Body of pancreas (tissue), 4 donors: ENCODE results near the gene F2R. TPM values are rescaled to one million over a fixed set of nuclear protein-coding genes. Genes with fewer than 3 reads are reported as not detected.
"Not testable (repeated sequence)": the region's sequence is repeated elsewhere in the genome, so short reads cannot be mapped to it uniquely, and the experiment has no call there.

Experiments used
- ATAC-seq: fragments of 150-250 bp; one replicate; pipeline ENCODE4 v1.9.1; 2016
- DNase-seq, 4 donors: peaks; one replicate each; pipeline ENCODE4 v3.0.0-alpha.2; 2019
- H3K27ac ChIP-seq, 4 donors: fragments of 200-600 bp; sonication (generic); 1 replicate in 3 of 4; 2 replicates in 1 of 4; pipeline versions ENCODE4 v1.5.1 to v1.6.1; 2016 to 2019; ENCODE audit warnings: mild to moderate bottlenecking in 1 of 4, mixed read lengths in 1 of 4, moderate library complexity in 1 of 4
- H3K27me3 ChIP-seq, 2 donors: fragments of 200-600 bp; sonication (generic); one replicate each; pipeline ENCODE4 v1.6.0; 2016; ENCODE audit warnings: mild to moderate bottlenecking in 1 of 2
- H3K36me3 ChIP-seq, 2 donors: fragments of 200-600 bp; sonication (generic); replicated peaks in 1 of 2; 2 replicates each; pipeline ENCODE4 v1.5.1; 2016; ENCODE audit warnings: low read depth in 2 of 2; ENCODE audit not compliant: insufficient read depth in 1 of 2
- H3K4me1 ChIP-seq: fragments of 200-600 bp; sonication (generic); one replicate; pipeline ENCODE4 v1.6.0; 2016
- H3K4me3 ChIP-seq, 2 donors: fragments of 200-600 bp; sonication (generic); 1 replicate in 1 of 2; 2 replicates in 1 of 2; pipeline ENCODE4 v1.5.1; 2016 to 2019
- H3K9me3 ChIP-seq, 3 donors: fragments of 200-600 bp; sonication (generic); 1 replicate in 2 of 3; 2 replicates in 1 of 3; pipeline ENCODE4 v1.5.1; 2016
- POLR2A ChIP-seq, 3 donors: fragments of 450-650 bp; IDR thresholded peaks; one replicate each; pipeline ENCODE4 v1.6.1; 2016; ENCODE audit warnings: antibody characterized with exemption in 3 of 3, mild to moderate bottlenecking in 2 of 3
- WGBS, 2 donors: methylation state at CpG; one replicate each; pipeline ENCODE4 v1.1.5; 2017; 5-methylcytosine and 5-hydroxymethylcytosine counted together
- intact Hi-C: fragments of 100-400 bp; cut with DNase I; formaldehyde crosslinking; loops from one replicate; pipeline ENCODE4 v1.15.1; 2023
- small RNA-seq: library from RNA; depleted of rRNA; stranded (forward); fragments of <200 nt; gene quantifications from one replicate; pipeline ENCODE3, GENCODE V24; 2016
- total RNA-seq, 2 donors: library from RNA; depleted of rRNA; stranded (reverse); fragments of >200 nt; gene quantifications; one replicate each; pipeline ENCODE4 v1.1.0, GENCODE V29; 2016
- TF ChIP-seq, protein P1 (sequence below), 7 experiments: fragments of 450-650 bp in 4 of 7; fragments of 200-600 bp in 3 of 7; sonication (generic) in 3 of 7; IDR thresholded peaks; one replicate each; pipeline ENCODE4 v1.5.1; 2016 to 2019; ENCODE audit warnings: antibody characterized with exemption in 7 of 7

The F2R gene
- total RNA-seq, 2 donors from 2014 or later, result 2.3 to 13.0 TPM

DNA sequence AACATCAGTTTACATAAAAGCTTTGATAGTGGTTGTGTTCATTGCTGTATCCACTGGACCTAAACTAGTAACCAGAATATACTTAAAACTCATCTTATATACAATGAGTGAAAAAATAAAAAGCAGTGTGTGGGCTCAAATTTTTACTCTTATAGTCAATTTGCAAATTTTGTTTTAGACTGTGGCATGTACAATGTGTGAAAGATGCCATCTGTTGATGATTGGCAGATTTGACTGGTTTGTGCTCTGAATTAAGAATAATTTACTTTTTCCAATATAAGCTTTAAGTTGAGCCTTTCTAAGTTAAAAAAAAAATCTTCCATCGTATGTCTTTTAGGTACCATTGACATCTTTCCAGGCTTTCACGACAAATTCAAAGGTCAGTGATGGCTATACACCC, 60.5 kb downstream of the F2R start:
- Histone ChIP-seq H3K36me3 (no peaks in the 10 kb centered on the region), H3K27me3 (no peaks in the 10 kb centered on the region), H3K9me3 (no peaks in the 10 kb centered on the region), H3K27ac (no peak overlapping the region), H3K4me3 (no peak overlapping the region), H3K4me1 (no peaks in the 10 kb centered on the region)
- intact Hi-C loops, result no loop called here
- no peak for TF ChIP-seq POLR2A (IDR thresholded peaks at IDR 0.05)
- TF ChIP-seq, protein P1, sequence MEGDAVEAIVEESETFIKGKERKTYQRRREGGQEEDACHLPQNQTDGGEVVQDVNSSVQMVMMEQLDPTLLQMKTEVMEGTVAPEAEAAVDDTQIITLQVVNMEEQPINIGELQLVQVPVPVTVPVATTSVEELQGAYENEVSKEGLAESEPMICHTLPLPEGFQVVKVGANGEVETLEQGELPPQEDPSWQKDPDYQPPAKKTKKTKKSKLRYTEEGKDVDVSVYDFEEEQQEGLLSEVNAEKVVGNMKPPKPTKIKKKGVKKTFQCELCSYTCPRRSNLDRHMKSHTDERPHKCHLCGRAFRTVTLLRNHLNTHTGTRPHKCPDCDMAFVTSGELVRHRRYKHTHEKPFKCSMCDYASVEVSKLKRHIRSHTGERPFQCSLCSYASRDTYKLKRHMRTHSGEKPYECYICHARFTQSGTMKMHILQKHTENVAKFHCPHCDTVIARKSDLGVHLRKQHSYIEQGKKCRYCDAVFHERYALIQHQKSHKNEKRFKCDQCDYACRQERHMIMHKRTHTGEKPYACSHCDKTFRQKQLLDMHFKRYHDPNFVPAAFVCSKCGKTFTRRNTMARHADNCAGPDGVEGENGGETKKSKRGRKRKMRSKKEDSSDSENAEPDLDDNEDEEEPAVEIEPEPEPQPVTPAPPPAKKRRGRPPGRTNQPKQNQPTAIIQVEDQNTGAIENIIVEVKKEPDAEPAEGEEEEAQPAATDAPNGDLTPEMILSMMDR (IDR thresholded peaks at IDR 0.05), result no peak
- no peak for DNase-seq
- no peak for ATAC-seq
- 56 to 62% methylated on average over 2 of the region's 2 CpGs for WGBS, 2 donors

DNA sequence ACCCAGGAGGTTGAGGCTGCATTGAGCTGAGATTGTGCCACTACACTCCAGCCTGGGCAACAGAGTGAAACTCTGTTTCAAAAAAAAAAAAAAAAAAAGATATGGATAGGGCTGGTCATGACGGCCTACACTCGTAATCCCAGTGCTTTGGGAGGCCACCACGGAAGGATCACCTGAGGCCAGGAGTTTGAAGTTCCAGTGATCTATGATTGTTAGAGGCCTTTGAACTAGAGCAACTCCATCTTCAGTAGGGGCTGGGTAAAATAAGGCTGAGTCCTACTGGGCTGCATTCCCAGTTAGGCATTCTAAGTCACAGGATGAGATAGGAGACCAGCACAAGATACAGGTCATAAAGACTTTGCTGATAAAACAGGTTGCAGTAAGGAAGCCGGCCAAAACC, 64.7 kb downstream of the F2R start:
- H3K27me3 ChIP-seq, DNase-seq, H3K9me3 ChIP-seq, ATAC-seq, H3K4me3 ChIP-seq, H3K27ac ChIP-seq, intact Hi-C loops, H3K4me1 ChIP-seq, H3K36me3 ChIP-seq: not testable (repeated sequence)
- WGBS, 2 donors, result 75 to 85% methylated on average over 4 of the region's 4 CpGs

DNA sequence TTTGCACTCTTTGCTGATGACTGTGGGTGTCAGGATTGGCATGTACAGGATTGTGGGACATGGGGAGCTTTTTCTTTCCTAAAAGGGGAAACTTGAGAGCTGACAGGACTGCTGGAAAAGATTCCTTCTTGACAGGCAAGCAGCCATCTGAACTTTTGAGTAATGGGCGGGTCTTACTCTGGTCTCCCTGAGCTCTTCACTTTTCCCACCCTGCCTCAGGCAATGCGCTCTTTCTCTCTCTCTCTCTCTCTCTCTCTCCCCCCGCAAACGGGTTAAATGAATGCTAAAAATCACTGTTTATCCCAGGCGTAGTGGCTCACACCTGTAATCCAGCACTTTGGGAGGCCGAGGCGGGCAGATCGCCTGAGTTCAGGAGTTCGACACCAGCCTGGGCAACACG, 65.8 kb downstream of the F2R start:
- TF ChIP-seq, protein P1 (IDR thresholded peaks at IDR 0.05), result no peak
- TF ChIP-seq POLR2A (IDR thresholded peaks at IDR 0.05), result no peak

DNA sequence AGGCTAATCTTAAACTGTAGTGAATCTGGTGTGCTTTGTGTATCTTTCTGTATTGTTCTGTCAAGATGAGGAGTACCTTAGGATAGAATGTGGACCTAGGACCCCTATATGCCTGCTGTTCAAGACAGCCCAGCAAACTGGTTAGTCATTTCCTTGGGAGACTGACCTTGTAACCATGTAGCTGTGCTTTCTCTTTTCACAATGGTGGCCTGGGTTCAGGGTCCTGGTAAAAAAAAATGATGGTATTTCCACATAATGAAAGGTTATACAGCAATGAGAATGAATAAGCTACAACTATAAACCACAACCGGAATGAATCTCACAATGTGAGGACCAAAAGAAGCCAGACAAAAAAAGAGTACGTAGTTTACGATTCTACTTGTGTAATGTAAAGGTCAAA, 66.5 kb downstream of the F2R start:
- ATAC-seq, result no peak
- no peak overlapping the region for H3K4me3 ChIP-seq
- TF ChIP-seq POLR2A (IDR thresholded peaks at IDR 0.05), result no peak
- TF ChIP-seq, protein P1 (IDR thresholded peaks at IDR 0.05), result no peak
- no peaks in the 10 kb centered on the region for H3K27me3 ChIP-seq
- WGBS, 2 donors, result 75 to 93% methylated on average over 3 of the region's 3 CpGs
- H3K9me3 ChIP-seq, result no peaks in the 10 kb centered on the region
- DNase-seq, result no peak
- H3K27ac ChIP-seq, result no peak overlapping the region
- peaks cover 5% of the 10 kb centered on the region for H3K4me1 ChIP-seq
- no peaks in the 10 kb centered on the region for H3K36me3 ChIP-seq
- intact Hi-C loops, result no loop called here

More for the DNA sequence above, 65.8 kb downstream of the F2R start:
- H3K36me3 ChIP-seq, result no peaks in the 10 kb centered on the region
- H3K4me1 ChIP-seq, result no peaks in the 10 kb centered on the region
- 69 to 74% methylated on average over 10 of the region's 10 CpGs for WGBS, 2 donors
- intact Hi-C loops, result no loop called here
- ATAC-seq (no peak), DNase-seq (no peak)
- H3K4me3 ChIP-seq, result no peak overlapping the region
- no peaks in the 10 kb centered on the region for H3K27me3 ChIP-seq
- H3K27ac ChIP-seq, result no peak overlapping the region
- no peaks in the 10 kb centered on the region for H3K9me3 ChIP-seq

Small RNAs within 50 kb of the gene (small RNA-seq; reads per million reads assigned to genes)
- not detected for gene RF02154
- gene RF02155, result not detected

Other genes with a start within 250 kb of the F2R start
- under 1 TPM in 1 of 2 donors, not detected in 1; 0.78 TPM for gene F2RL2, start 92.7 kb upstream of the F2R start, total RNA-seq
- gene F2RL1, start 102.9 kb downstream of the F2R start, total RNA-seq, result 10 to 100 TPM; 17.5 to 20.2 TPM
- gene S100Z, start 133.9 kb downstream of the F2R start, total RNA-seq, result not detected
- under 1 TPM; 0.26 to 0.66 TPM for gene CRHBP, start 236.9 kb downstream of the F2R start, total RNA-seq